DND-41 (cell line): ENCODE results near the gene DBP.

Experiments used
- CTCF ChIP-seq: IDR thresholded peaks from 2 replicates; pipeline ENCODE4 v1.5.1; 2012; ENCODE audit warnings: borderline replicate concordance, low read length, moderate library complexity, mild to moderate bottlenecking; ENCODE audit not compliant: poor library complexity, severe bottlenecking; ENCODE audit errors: extremely low read depth
- EZH2 ChIP-seq: IDR thresholded peaks from 3 replicates; pipeline ENCODE4 v1.6.1; 2012; ENCODE audit warnings: borderline replicate concordance, low read depth, mild to moderate bottlenecking, moderate library complexity, low read length, inconsistent platforms; ENCODE audit not compliant: severe bottlenecking

GRCh38 chr19:48624067-48624594, 13.0 kb downstream of the DBP start:
- TF ChIP-seq CTCF (no peak), EZH2 (no peak)
